NCI-H2196 (cell line): ENCODE results near the gene PCGF3.
"Not testable (repeated sequence)": the region's sequence is repeated elsewhere in the genome, so short reads cannot be mapped to it uniquely, and the experiment has no call there.

Experiments
- DNase-seq: peaks from one replicate; lab custom pipeline; 2025; ENCODE audit not compliant: unreplicated experiment; lab: John Stamatoyannopoulos, UW

Gene PCGF3

DNA sequence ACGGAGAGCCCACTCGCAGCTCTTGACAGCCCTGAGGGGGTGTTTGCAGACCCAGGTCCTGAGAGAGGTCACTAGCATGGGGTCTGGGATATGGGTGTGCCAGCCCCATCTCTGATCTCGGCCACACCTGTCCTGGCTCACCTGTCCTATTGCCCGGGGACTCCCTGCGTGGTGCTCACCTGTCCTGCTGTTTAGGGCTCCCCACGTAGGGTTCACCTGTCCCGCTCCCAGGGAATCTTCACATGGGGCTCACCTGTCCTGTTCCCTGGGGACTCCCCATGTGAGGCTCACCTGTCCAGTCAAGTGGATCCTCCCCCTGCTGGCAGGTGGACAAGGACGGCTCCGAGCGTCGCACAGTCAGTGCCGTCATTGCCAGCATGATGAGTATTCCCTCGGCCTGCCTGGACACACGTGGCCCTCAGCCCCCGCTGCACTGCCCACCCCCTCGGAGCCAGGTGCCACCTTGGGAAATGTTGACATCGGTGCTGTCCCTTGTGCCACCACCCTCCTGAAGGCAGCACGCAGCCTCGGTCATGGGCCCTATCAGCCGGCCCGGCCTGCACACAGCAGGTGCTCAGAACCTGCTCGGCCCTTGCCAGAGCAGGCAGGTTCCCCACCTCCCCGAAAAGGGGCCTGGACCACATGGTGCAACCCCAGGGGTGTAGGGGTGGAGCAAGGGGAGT, 23.0 kb upstream of the PCGF3 start:
- DNase-seq = no peak

DNA sequence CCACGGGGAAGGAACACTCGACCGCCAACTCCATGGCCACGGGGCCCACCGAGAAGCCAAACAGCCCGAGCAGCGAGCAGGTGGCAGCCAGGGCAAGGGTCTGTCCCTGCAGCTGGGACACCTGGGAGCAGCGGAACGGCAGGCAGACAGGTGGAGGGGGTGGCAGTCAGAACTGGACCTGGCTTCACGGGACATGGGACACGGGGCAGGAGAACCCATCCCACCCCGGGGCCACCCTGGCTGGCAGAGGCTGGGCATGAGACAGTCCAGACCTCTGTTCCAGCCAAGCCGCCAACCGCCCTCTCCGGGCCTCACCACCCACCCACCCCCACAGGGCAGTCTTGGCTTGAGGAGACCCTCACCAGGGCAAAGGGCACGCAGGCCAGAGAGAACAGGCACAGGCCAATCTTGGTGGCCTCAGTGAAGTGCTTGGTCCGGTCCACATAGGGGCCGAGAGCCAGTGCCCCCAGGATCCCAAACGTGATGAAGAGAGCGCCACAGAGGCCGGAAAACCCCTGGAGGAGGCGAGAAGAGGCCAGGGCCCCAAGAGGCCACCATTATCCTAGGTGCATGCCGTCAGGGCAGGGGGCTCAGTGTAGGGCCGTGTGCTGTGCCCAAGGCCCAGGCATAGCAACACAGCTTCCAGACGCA, 22.3 kb upstream of the PCGF3 start:
- no peak for DNase-seq

DNA sequence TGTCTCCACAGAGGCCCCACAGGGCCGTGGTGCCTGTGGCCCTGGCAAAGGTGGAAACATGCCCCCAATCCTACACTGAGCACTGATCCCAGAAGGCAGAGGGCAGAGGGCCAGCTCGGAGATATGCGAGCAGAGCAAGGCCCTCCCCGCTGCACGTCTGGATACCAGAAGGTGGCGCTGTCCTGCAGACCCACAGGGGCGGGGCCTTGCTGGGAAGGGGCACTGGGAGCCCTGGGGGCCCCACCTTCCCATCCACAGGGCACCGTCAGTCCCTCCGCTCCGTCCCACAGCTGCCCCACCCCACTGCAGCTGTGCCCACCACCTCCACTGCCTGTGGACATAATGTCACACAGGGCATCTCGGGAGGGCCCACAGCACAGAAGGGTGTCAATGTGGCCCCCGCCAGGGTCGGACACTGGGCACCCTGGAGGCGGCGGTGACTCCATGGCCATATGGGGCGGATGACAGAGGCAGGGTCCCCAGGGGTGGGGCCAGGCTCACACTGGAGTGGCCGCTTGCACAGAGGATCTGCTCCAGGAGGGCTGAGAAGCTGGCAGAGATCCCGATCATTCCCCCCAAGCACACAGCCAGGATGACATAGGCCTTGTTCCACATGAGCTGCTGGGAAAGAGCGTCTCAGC, 21.5 kb upstream of the PCGF3 start:
- peak; percentile 68 for DNase-seq

DNA sequence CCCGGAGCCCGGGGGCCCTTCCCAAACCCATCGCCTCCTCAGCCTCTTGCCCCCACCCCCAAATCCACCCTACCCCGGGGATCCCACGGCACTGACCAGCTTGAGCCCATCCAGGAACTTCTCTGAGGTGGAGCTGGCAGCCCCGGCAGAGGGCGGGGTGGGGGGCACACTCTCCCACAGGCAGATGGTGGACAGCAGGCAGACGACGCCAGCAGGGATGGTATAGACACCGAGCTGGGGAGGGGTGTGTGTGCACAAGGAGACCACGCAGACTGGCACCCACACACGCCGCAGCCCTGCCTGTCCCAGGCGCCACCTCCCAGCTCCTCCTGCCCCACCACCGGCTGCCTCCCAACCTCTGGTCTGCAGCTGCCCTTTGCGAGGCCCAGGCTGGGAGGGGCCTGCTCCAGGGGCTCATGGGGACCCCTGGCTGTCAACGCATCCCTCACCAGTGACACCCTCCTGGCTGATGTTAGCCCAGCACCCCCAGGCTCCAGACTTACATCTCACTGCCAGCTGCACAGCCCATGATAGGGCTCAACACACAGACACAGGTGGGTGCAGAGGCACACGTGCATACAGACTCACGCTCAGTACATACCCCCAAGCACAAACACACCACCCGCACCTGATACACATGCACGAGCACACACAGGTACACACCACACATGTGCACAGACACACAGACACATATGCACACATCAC, 20.9 kb upstream of the PCGF3 start:
- DNase-seq = no peak

DNA sequence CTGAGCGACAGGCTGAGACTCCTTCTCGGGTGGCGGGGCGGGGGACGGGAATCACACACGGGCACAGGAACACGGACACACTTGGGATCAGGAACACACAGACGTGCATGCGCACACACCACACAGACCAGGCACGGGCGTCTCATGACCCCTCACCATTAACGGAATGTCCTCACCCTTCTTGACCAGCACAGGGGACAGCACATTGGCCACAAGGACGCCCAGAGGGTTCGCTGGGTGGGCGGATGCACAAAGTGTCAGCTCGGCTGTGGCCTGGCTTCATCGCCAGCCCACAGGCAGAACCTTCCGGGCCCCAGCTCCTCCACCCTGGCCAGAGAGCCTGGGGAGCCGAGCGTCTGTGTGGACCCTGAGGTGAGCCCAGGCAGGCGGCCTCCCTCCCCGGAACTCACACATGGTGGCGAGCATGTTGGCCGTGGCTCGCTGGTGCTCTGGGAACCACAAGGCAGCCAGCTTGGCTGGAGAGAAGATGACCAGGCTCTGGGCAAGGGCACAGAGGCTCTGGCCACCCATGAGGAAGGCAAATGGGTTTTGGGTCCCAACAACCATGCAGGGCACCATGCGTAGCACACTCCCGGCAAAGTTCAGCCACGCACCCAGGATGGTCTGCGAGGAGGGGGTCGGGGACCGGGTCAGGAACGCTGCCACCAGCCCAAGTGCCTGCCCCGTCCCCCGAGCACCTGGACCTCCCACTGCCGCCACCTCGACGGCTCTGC, 19.8 kb upstream of the PCGF3 start:
- DNase-seq = no peak

DNA sequence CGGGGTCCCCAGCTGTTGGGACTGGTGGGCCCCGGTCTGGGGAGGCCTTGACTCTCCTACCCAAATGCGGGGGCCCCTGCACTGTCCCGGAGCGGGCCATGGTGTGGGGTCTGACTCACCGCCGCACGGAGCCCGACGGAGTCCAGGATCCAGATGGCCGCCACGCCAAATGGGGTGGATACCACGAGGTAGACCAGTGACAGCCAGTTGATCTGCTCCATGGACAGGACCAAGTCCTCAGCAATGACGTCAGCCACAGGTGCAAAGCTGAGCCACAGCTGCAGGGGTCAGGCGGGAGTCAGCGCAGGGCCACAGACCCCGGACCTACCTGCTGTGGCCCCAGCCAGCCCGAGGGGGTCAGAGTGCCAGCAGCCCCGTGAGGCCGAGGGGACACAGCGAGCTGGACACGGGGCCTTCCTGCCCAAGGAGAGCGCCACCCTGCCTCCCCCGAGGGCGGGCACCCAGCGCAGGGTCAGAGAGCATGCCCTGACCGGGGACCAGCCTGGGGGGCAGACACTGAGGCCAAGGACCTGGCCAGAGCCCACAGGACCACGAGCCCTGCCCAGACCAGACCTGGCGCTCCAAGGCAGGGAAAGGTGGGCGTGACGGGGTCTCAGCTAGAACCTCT, 19.1 kb upstream of the PCGF3 start:
- DNase-seq = no peak

DNA sequence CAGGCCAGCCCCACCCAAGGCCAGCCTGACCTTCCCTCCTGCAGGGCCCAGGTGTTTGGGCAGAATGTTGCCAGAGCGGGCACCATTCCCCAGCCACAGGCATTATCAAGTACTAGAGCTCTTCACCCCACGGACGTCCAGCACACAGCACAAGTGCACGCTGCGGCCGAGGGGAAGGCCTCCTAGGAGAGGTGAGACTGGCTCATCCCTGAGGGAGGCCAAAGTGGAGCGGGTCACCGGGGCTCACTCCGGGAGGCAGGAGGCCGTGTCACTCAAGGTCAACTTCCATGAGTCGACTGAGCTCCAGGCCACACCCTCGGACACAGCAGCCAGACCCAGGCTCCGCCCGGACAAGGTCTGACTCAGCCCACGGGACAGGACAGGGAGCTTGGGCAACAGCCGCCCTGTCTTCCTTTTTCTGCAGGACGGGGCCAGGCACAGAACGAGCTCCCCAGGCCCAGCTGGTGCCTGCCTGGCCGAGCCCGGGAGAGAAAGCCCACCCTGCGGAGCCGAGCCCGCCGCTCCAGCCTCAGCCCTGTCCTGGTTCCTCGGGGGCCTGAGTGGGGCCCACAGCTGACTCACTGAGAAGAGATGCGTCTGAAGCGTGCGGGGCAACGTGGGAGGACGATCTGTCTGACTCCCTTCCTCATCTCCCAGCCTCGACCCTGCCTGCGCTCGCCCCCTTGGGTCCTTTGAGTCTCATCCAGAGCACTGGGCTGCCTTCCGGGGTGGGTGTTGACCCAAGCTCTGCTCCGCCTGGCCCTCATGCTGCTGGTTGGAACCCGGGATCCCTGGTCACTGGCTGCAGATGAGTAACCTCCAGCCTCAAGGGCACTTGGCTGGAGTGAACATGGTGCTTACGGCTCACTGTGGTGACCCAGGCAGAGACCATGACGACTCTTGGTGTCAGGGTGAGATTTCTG, 18.3 kb upstream of the PCGF3 start:
- DNase-seq = no peak

DNA sequence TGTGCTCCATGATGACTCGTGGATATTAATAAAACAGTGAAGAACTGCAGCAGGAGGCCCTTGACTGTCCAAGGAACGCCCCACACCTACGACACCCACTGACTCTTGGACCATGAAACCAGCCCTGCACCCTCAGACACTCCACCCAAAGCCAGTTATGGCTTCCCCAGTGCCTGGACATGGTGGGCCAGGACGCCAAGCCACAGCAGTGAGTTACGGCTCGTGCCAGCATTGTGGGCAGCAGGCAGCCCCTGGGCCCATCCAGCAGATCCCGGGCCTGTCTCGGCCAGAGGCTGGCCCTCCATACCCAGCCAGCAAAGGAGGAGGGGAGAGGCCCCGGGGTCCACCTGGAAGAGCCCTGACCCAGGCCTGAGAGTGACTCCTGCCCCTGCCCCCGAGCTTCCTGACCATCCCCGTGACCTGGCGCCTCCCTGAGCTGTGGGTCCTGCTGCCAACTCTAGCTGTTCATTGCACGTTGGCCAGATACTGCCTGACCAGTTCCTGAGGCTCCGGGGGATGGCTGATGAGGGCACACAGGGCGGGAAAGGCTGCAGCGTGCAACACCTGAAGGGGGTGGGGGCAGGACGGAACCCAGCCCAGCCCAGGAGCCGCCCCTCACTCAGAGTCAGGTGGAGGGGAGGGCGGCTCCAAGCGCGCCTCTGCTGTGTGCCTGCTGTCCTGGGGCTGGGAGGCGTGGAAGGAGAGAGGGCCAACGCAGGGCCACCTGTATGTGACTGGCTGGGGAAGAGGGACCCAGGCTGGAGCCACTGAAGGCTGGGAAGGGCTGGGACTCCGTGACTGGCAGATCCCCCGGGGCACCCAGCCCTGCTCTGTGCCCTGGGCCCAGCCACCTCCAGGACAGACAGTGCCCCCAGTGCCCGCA, 17.4 kb upstream of the PCGF3 start:
- DNase-seq = no peak

DNA sequence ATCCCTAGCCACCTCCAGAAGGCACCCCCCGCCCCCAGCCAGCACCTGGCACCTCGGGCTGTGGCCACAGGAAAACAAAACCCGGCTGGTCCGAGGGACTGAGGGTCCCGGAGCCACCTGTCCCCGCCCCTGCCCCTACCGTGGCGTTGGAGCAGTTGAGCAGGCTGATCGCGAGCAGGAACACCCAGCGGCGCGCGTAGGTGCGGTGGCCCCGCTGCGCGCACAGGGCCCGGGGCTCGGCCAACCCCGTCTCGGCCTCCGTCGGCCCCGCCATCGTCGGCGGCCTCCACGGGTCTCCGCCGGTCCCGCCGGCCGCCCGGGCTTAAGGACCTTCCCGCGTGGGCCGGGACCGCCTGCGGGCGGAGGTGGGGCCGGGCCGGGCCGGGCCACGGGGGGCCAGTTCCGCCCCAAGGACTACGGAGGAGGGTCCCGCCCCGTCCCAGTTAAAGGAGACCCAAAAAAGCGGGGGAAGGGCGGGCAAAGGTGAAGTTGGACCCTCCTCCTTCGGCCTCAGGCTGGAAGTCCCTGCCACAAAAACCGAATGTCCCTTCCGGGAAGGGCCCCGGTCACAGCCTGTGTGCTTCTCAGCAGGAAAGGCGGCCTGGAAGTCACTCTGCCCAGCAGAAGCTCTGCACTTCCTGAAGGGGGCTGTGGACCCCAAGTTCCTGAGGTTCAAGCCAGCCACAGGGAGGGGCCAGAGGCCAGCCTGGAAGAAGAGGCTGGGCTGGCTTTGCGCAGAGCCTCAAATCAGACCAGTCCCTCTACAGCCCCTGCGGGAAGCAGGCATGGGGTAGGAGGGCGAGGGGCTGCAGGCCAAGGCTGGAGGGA, 16.6 kb upstream of the PCGF3 start, which contains the start of gene SLC49A3:
TSS of gene SLC49A3 (minus strand) at position 298 of the 828 bp plus-strand sequence. CDS start at position 274, 24 bp downstream.
- DNase-seq = no peak

DNA sequence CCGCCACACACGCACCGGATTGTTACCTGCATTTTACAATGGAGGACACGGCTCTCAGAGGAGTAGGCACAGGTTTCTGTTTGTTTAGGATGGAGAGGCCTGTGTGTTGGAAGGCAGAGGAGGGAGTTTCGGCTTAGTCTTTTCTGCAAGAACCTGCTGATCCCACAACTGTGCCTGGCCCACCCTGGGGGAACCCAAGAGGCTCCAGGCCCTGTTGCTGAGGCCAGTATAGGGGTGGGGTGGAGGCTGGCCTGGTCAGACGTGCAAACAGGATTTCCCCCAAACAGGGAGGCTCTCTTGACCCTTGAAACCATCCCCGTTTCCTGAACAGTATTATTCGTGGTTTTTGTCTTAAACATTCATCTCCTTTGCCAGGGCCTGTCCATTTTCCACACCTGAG, 15.9 kb upstream of the PCGF3 start:
- no peak for DNase-seq

DNA sequence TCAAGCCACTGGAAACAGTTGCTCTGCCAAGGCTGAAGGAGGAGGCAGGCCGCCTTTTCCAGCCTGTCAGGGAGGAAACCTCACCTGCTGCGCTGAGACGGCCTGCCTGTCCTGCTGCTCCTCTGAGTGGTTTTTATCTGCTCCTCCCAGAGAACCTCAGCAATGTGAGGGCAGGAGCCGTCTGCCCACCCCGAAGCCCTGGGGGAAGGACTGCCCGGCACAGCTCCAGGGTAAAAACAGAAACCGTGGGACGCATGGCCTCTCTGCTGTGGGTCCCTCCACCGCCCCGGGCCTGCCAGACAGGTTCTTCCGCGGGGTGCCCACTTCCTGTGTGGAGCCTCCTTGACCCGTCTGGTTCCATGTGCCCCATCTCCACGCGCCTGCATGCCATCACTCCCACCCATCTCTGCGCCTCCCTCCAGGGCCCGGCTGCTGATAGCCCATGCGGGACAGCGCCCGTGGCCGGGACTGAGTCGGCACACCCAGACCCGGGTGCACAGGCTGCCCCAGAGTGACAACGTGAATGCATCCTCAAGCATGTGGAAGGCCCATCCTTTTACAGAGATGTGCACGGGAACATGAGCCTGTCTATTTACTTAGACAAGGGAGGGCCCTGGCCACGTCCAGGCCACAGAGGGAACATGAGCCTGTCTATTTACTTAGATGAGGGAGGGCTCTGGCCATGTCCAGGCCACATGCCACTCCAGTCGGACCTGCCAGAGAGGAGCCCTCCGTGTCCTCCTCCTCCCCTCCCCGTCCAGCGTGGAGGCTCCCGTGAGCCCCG, 12.7 kb upstream of the PCGF3 start:
- no peak for DNase-seq

DNA sequence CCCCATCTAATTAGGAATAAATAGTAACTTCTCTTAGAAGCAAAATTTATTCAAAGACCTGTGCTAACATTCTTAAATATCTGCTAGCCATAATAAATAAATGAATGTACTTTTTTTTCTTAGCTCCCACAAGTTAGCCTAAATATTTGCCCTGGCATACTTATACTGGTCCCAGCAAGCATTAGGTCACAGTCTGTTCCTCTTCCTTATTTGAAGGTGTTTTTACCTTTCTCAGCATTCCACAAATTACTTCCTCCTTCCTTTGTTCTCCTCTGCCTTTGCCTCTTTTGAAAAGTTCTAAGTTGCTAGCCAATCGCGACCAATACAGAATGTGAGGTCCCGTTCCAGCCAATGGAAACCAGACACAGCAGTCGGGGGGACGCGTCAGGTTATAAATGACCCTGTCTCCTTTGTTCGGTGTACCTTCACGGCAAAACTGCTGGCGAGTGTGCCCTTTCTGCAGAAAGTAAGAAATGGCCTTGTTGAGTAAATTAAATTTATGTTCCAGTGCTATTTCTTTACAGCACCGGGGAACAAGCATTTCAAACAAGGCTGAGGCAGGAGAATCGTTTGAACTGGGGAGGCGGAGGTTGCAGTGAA, 11.2 kb upstream of the PCGF3 start:
- DNase-seq = not testable (repeated sequence)

DNA sequence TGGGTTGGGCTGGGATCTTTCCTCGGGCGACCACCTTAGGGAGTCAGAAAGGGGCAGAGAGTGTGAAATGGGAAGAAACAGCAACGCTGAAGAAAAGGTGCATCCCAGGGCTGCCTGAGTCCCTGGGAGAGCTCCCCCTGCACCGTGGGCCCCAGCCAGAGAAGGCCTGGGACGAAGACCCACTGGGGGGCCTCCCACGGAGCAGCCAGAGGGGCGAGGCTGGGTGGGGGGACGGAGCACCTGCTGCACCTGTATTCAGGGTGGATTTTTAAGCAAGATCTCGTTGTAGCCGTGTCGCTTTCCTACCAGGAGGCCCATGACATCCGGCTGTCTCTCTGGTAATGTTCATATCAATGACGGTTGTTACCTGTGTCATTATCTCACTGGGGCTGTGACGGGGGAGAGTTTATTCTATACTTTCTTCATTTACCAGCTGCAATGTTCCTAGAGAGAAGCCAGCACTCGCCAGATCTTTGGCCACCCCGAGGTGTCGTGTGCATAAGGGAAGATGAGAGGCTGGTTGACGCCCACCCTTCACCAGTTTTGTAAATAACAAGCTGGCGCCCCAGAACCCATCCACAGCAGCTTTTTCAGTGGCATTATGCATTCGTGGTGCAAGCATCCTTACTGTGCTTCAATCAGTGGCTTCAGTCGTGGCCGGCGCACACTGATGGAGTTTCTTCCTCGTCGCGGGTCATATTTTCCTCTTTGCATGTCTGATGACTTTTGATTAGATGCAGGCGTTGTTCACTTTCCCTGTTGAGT, 5.6 kb upstream of the PCGF3 start:
- no peak for DNase-seq

DNA sequence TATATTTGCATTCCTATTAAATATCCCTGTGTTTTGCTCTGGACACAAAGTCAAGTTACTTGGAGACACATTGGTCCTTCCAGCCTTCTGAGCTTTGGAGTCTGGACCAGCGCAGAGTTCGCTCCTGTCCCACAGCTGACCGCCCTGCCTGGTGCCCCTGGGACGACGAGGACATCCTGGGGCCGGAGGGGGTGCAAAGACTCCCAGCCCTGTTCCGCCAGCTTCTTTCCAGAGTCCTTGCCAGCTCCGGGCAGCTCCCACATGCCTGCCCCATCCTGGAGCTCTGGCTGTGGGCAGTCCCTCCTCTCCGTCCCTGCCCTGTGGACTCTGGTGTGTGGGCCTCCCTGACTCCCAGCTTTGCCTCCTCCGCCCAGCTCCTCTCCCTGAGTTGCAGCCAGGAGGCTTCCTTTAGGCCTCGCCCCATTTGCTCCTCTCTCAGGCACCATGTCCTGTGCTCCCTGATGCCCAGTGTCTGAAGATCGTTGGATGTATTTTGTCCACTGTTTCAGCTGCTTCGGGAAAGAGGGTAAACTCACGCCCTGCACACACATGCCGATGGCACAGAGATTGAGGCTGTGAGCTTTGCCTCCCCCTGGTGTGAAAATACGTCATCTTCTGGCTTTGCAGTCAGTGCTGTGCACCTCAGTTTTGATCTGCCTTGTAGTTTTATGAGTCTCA, 4.9 kb upstream of the PCGF3 start:
- no peak for DNase-seq

DNA sequence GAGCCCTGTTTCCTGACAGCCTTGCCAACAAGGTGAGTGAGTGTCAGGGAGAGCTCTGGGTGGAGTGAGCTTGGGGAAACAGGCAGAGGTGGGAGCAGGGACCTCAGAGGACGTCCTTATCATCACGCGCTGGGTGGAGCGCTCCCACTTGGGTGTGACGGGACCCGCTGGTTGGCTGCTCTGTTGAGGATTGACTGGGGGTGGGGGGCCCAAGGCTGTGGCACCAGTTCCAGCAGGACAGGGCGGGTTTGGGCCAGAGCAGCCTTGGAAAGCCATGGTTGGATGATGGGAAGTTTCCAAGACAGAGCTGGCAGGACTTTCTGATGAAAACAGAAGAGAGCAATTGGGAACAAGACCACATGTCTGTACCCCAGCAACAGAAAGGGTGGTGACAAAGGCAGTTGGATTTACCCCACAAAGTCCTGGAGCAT, 3.0 kb upstream of the PCGF3 start:
- no peak for DNase-seq
